Jurkat, Clone E6-1 (cell line): Measurements from ENCODE around the gene PACS2.

Experiments
- DNase-seq: peaks from one replicate; pipeline ENCODE4 v3.0.0-alpha.2; 2011; ENCODE audit warnings: low read depth, low spot score
- H3K4me3 ChIP-seq: 2 replicates; pipeline ENCODE4 v1.5.1; 2011; ENCODE audit warnings: mild to moderate bottlenecking, low read length, control low read depth, moderate library complexity

The PACS2 gene

DNA sequence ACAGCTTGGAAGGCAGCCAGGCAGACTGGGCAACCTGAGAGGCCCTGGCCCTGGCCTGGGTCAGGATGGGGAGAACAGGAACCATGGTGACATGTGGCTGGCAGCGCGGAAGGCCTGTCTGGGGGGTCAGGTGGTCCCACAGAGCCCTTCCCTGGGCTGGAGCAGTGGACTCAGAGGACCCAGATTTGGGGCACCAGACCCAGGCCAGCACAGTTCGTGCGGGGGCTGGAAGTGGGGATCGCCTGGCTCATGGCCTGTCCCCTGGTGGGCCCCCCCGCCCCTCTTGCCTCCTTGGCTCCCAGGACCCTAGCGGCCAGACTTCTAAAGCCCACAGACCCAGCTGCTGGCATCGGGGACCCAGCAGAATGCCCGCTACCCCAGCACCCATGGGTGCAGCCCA, 126.4 kb downstream of the PACS2 start:
- no peak for DNase-seq
- H3K4me3 ChIP-seq, result no peak overlapping the region

DNA sequence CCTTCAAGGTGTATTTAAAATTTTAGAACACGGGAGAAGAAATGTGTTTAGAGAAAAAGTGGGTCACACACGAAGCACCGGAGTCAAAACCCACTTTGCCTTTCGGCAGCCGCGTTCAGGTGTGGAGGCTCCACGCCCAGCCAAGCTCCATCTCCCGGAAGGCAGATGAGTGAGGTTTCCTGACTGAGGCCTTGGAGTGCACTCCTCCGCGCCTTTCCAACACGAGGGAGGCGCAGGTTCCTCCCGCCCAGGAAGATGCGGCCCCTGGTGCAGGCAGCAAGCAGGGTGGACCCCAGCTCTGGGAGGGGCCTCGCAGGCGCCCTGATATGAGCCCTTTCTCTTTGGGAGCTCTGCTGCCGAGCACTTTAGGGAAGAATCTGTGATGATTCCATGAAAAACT, 127.6 kb downstream of the PACS2 start:
- no peak overlapping the region for H3K4me3 ChIP-seq
- no peak for DNase-seq

GRCh38 chr14:105442834-105443233, 128.3 kb downstream of the PACS2 start:
- no peak for DNase-seq
- H3K4me3 ChIP-seq, result no peak overlapping the region

- no peak overlapping the region for H3K4me3 ChIP-seq
- no peak for DNase-seq
These were observed 130.3 kb downstream of the PACS2 start for GRCh38 chr14:105444859-105445258.

DNA sequence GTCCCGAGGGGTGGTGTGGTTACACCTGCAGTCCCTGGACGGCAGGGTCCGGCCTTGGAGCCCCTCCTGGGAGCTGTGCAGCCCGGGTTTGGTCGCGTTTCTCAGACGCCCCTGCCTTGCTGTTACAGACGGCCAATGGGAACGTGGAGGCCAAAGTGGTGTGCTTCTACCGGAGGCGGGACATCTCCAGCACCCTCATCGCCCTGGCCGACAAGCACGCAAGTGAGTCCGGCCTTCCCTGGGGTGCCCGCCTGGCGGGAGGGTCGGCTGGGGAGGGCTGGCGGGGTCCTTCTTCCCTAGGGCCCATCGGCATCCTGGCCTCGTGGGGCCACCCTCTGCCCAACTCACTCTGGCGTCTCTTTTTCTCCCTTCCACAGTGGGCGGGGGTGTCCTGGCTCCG, 130.7 kb downstream of the PACS2 start:
- DNase-seq, result no peak
- H3K4me3 ChIP-seq, result no peak overlapping the region

DNA sequence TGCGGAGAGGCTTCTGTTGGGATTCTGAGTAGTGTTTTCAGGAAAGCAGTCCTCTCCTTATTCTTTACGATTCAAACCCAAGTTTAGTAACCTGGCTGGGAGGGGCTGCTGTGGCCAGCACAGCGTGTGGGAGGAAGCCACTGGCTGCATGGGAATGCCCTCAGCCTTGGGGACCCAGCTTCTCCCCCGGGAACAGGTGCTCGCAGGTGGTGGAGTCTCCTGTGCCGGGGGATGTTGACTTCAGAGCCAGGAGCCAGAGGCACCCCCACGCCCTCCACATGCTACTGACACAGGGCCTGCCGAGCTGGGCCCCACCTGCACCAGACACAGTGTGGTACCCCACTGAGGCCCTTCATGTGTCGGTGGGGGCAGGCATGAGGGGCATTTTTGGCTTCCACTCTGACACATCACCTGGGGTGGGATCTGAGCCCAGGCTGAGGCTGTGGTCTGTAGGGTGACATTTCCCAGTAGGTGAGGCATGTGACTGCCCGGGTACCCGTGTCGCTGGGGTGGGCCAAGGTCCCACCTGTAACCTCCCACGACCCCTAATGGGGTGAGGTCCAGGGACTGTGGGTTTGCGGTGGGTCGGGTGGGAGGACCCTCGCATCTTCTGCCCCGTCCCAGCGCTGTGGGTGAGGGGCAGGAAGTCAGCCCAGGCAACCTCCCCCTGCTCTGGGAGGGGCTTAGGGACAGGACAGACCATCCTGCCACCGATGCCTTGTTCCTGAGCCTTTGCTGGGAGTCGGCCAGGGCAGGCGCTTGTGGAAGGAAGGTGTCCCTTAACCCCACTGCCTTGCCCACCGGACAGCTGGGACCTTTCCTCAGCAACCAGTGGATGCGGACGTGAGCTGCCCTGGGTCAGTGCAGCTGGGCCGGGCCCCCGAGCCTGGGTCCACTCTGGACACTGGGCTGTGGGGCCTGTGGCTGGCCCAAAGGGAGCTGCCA, 131.6 kb downstream of the PACS2 start:
- DNase-seq, result no peak
- H3K4me3 ChIP-seq, result no peak overlapping the region

GRCh38 chr14:105446971-105447370, 132.4 kb downstream of the PACS2 start:
- no peak for DNase-seq
- H3K4me3 ChIP-seq, result no peak overlapping the region
